GM21447 (cell line): Measurements from ENCODE around the gene MAGEH1.
"Not testable (repeated sequence)": the region's sequence is repeated elsewhere in the genome, so short reads cannot be mapped to it uniquely, and the experiment has no call there.

ENCODE experiments used
- ATAC-seq: cut with Tn5 transposase; IDR thresholded peaks from one replicate; pipeline ENCODE4 v1.9.1; 2021; ENCODE audit not compliant: unreplicated experiment

Gene MAGEH1, protein sequence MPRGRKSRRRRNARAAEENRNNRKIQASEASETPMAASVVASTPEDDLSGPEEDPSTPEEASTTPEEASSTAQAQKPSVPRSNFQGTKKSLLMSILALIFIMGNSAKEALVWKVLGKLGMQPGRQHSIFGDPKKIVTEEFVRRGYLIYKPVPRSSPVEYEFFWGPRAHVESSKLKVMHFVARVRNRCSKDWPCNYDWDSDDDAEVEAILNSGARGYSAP

GRCh38 chrX:55451990-55452832, at the start of gene MAGEH1:
Gene MAGEH1 (plus strand): TSS chrX:55452127. CDS start chrX:55452375, 248 bp downstream.
- ATAC-seq = peak; percentile 99

DNA sequence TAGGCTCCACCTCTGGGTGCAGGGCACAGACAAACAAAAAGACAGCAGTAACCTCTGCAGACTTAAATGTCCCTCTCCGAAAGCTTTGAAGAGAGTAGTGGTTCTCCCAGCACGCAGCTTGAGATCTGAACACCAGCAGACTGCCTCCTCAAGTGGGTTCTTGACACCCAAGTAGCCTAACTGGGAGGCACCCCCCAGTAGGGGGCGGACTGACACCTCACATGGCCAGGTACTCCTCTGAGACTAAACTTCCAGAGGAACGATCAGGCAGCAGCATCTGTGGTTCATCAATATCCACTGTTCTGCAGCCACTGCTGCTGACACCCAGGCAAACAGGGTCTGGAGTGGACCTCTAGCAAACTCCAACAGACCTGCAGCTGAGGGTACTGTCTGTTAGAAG, 24.8 kb upstream of the MAGEH1 start:
- ATAC-seq = not testable (repeated sequence)

- not testable (repeated sequence) for ATAC-seq
These were observed 8.5 kb upstream of the MAGEH1 start for GRCh38 chrX:55443468-55443867.

GRCh38 chrX:55450259-55450658, 1.7 kb upstream of the MAGEH1 start:
- ATAC-seq = no peak

DNA sequence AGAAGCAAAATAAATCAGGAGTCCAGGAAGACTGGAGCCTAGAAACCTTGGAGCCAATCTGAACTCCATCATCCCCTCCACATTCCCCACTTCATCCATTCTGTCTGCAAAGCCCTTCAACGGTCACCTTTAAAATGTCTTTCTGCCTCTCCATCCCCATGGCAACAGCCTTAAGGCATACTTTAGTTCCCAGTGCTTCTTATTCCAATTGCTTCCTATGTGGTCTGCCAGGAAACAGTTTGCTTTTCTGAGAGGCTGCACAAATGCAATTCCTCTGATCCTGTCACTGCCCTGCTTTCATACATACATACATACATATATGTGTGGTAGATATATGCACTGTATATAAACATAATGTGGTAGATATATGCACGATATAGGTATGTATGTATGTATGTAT, 786 bp upstream of the MAGEH1 start:
- ATAC-seq = no peak

DNA sequence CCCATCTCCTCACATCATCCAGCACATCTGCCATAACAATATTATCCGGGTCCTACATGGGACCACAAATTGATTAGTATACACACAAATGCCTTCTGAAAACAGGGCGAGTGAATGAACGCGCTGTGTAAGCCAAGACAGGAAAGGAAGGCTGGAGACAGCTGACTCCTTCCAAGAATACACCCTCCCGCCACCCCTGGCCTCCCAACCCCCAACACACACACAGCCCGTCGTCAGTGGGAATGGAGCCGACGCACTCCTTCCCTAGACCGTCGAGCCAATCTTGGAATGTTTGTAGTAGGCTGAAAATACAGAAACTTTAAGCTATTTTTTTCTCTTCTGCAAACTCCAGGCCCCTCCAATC, 319 bp upstream of the MAGEH1 start:
- no peak for ATAC-seq

- ATAC-seq = no peak
These were observed 852 bp downstream of the MAGEH1 start for GRCh38 chrX:55452833-55453124.

- not testable (repeated sequence) for ATAC-seq
These were observed 3.8 kb downstream of the MAGEH1 start for GRCh38 chrX:55455708-55456107.

- not testable (repeated sequence) for ATAC-seq
These were observed 7.5 kb downstream of the MAGEH1 start for GRCh38 chrX:55459426-55459825.

DNA sequence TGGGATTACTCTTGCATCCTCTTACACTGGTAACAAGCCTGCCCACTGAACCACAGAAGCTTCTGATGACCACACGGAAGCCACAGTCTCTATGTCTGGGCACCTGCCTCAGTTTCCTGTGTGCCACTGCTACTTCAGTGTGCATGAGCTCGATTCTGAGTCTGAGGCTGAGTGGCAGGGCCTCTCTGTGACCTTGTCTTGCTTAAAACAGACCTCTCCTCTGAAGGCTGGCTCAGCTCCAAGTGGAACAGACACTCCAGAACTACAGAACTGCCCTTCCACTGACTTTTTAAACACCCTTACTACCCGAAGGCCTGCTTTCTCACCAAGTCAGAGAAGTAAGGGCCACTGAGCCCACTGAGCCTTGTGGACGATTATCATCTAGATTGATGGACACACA, 8.0 kb downstream of the MAGEH1 start:
- ATAC-seq = not testable (repeated sequence)

DNA sequence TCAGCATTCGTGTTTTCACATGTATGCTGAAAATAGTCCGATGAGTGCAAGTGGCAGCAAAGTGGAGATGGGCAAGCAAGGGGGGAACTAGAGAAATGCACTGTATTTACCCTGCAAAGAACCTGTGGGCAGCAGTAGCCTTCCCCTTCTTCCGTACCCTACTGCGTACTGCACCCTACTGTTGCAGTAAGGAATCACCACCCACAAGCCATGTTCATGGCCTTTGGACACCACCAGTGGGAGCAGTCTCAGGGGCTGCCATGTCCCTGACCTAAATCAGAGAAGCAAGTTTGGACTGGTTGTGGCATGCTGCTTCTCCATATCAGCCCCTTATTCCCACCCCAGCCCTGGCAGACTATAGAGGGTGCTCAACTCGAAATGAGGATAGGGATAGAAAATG, 12.1 kb downstream of the MAGEH1 start:
- ATAC-seq = not testable (repeated sequence)

DNA sequence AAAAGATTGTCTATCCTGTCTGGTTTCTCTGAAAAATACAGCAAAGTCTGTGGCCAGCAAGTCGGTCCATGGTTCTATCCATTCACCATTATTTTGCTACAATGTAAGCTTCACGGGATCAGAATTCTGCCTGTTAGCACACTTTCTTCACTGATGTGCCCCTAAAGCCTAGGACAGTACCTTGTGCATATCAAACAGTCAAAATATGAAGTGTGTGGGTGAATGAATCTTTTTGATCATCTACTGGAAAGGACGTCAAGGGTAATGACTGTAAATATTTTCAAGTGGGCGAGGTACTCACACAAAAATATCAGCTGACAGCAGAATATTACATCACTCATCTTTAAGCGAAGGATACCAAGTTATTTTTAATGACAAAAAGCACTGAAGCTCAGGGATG, 13.2 kb downstream of the MAGEH1 start:
- ATAC-seq = not testable (repeated sequence)

DNA sequence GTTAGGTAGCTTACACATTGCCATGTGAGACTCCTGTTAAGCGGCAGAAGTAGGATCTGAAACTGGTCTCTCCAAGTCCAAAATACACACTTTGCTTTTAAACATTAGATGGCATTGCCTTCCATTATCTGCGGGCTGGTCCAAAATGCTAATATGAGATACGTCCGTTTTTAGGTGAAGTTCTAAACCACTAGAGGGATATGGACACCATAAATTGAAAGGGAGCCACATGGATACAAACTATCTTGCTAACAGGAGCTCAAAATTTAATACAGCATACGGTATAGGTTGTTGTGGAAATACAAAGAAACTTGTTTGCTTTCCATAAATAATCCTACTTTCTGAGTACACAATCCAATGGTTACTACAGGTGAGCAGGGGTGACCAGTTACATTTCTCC, 13.9 kb downstream of the MAGEH1 start:
- not testable (repeated sequence) for ATAC-seq

- not testable (repeated sequence) for ATAC-seq
These were observed 28.0 kb downstream of the MAGEH1 start for GRCh38 chrX:55479956-55480355.

DNA sequence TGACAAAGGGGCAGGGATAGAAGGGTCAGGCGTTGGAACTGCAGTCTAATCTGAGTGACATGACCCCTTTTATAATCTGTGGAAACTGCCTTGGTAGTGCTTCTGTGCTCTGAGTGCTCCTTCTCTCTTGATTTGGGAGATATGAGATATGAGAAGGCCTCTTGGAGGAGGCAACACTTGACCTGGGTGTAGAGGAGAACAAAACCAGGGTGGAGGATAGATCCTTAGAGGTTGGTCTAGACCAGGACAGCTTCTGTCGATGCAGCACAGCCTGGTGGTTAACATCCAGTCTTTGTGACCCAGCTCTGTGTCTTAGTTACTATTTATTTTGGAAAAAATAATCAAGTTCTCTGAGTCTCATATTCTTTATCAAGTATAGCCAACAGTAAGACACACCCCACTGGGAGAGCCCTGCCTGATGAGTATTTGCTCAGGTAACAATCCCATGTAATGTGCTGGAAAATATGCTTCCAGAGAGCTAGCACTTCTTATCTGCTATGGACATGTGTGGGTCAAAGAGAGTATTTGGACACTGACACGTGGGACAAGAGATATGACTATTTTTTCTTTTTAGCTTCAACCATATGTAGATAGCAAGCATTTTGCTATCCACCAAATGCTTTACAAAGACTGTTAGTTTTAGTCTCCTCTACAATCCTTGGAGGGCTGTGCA, 28.6 kb downstream of the MAGEH1 start:
- no peak for ATAC-seq

GRCh38 chrX:55484948-55485347, 33.0 kb downstream of the MAGEH1 start:
- ATAC-seq = no peak

DNA sequence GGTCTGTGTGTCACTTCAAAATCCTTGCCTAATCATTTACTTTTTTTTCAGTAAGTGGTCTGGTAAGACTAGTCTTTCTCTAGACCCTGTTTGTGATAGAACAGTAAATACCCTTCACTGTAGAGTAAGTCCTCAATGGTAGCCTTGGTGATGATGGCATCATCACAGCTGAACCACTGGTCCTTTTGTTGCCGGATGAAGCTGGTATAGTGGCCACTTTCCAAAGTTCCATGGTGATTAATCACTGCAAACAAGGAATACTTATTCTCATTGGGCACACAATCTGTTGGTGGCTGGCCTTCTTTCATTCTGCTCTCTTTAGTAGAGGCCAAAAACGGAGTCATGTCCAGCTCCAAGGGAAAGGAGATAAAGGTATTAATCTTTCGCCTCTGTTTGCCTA, 34.8 kb downstream of the MAGEH1 start:
- ATAC-seq = no peak

- ATAC-seq = no peak
These were observed 35.2 kb downstream of the MAGEH1 start for GRCh38 chrX:55487143-55487542.

- ATAC-seq = no peak
These were observed 36.2 kb downstream of the MAGEH1 start for GRCh38 chrX:55488006-55488592.

- ATAC-seq = peak; percentile 60
These were observed 36.8 kb downstream of the MAGEH1 start for GRCh38 chrX:55488593-55489313.
